GM21423 (cell line): ENCODE results near the gene WDR49.
"Not testable (repeated sequence)": the region's sequence is repeated elsewhere in the genome, so short reads cannot be mapped to it uniquely, and the experiment has no call there.

Experiments used
- ATAC-seq: cut with Tn5 transposase; IDR thresholded peaks from one replicate; pipeline ENCODE4 v1.9.1; 2021; ENCODE audit warnings: mild to moderate bottlenecking, moderate library complexity; ENCODE audit not compliant: unreplicated experiment

Gene WDR49

DNA sequence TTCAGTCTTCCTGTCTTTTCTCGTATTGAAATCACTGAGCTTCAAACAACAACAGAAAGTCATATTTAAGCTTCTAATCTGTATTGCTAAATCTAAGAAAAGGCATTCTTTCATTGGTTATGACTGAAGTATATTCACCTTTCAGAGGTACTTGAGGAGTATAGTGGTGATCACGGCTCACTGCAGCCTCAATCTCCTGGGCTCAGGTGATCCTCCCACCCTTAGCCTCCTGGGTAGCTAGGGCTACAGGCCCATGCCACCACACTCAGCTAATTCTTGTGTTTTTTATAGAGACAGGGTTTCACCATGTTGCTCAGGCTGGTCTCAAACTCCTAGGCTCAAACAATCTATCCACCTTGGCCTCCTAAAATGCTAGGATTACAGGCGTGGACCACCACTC is 38.7 kb downstream of the WDR49 start:
- ATAC-seq: no peak

DNA sequence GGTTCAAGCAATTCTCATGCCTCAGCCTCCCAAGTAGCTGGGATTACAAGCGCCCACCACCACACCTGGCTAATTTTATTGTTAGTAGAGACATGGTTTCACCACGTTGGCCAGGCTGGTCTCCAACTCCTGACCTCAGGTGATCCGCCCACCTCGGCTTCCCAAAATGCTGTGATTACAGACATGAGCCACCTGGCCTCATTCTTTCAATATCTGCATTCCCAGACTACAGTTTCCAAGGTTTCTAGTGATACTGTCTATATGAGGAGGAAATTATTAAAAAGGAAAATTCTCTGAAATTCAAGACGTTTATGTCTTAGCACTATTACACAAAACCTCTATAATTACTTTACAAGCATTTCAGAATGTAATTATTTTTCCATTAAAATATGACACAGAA is 39.5 kb downstream of the WDR49 start:
- ATAC-seq: not testable (repeated sequence)

DNA sequence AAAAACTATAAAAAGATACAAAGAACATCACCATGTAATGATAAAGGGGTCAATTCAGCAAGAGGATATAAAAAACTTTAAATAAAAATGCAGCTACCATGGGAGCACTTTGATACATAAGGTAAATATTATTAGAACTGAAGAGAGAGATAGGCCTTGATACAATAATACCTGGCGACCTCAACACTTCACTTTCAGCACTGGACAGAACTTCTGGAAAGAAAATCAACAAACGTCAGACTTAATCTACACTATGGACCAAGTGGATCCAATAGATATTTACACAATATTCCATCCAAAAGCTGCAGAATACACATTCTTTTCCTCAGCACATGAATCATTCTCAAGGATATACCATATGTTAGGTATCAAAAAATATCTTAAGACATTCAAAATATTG is 42.0 kb downstream of the WDR49 start:
- no peak for ATAC-seq

DNA sequence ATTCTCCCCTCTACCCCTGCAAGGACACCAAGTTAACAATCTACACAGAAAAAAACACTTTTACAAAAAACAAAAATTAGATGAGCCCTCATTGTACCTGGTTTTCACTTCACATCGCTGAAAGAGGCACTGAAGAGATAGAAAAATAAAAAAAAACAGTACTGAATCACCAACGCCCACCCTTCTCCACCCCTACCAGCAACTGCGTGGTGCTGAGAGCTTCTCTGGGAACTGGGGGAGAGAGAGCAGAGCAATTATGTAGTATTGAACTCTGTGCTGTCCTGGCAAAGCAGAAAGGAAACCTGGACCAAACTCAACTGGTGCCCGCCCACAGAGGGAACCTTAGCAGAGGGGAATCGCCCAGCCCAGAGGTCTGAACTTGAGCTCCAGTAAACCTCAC is 44.6 kb downstream of the WDR49 start:
- ATAC-seq: no peak

DNA sequence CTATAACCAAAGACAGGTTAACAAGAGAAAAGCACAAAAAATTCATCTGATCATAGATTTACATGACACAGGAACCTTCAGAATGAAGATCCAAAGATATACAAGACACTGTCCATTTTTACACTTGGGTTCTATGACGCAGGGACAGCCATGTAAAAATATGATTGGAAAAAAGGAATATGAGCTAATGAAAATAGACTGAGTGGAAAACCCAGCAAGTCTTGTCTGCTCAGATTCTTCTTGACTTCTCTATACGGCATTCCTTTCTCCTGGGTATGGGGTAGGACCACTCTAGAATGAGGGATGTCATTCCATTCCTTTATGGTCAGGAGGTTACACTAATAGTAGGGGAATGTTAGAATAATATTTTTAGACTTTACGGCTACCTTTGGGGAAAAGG is 46.9 kb downstream of the WDR49 start:
- ATAC-seq: no peak

DNA sequence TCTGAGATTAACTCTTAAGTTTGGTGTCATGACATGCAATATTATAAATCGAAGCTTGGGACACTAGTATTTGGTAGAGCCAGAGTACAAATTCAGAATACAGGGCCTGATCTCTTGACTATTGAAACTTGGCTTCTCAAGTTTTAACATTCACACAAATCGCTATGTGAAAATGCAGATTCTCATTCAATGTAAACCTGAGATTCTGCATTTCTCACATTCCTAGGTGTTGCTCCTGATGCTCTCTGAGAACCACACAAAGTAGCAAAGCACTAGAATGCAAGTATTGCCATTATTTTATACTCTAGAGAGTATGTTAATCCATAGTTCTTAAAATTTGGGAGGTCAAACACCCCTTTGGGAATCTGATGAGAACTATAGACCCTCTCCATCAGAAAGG is 47.9 kb downstream of the WDR49 start:
- ATAC-seq: no peak

DNA sequence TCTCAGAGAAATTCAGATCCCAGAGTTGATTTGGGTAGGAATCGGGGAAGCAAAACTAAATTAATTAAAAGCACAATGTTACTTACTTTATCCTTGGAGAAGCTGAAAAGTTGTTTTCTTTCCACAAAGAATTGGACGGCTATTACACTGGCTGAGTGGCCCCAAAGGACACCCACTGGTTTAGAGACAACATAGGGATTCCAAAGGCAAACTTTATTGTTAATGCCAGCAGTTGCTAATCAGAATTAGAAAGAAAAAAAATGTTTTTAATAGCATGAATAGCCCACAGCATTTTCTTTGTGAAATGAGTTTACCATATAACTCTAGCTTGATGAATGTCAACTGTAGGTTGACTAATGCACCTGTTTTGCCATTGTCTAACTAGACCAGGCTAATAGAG is 51.7 kb downstream of the WDR49 start:
- ATAC-seq: no peak

DNA sequence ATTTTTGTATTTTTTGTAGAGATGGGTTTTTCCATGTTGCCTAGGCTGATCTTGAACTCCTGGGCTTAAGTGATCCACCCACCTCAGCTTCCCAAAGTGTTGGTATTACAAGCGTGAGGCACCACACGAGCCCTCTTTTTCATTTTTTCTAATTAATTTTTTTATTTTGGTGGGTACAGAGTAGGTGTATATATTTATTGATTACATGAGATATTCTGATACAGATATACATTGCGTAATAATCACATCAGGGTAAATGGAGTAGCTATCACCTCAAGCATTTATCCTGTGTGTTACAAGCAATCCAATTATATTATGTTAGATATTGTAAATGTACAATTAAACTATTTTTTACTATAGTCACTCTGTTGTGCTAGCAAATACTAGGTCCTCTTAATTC is 66.1 kb downstream of the WDR49 start:
- ATAC-seq: no peak

DNA sequence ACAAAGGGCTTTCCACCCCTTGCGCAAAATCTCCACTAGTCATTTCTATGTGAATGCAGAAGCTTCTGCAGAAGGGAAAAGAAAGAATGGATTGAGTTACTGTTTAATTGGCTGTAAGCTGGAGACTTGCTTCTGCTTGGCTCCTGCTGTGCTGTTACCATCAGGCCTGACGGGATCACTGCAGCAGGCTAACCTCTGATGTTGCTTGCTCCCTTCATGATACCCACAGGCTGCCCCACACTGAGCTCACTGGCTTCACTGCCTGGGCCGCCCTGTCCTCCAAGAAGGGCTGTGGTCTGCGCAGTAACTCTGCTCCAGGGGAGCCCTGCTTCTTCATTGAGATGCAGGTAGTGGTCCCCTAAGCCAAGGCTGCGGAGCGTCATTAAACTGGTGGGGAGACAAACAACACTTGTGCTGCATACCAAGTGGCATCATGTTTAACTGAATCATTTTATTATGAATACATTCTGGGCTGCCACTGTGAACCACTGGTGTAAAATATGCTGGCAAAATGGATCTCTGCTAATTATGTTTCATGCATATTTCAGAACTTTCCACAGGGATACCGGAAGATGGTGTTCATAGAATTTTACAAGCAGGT is 78.6 kb downstream of the WDR49 start:
- no peak for ATAC-seq

DNA sequence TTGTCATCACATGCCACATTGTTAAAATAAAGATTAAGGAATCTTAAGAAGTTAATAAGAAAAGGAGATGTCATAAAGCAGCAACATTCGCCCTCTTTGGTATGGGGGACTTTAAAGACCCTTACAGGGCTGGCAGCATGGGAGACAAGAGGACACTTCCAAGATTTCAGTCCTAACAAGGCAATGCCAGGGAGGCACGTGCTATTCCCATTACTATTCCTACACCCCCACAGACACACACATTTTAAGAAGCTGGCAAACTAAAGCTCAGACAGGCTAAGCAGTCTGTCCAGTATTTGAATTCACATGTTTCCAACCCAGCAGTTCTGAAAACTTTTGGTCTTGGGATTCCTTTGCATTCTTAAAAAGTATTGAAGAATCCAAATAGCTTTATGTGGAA is 80.8 kb downstream of the WDR49 start:
- no peak for ATAC-seq

DNA sequence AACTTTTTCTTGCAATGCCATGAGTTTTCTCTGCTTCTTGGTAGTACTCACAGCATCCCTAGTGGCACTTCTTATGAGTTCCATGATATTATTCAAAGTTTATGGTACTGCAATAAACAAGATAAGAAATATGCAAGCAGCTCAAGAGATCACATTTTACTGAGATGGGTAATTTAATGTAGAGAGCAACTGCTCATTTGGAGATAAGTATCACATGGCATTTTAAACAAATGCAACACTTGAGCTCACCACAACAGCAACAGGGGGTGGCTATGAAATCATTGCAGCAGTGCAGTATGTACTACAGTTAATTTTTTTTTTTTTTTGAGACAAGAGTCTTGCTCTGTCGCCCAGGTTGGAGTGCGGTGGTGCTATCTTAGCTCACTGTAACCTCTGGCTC is 85.1 kb downstream of the WDR49 start:
- no peak for ATAC-seq

DNA sequence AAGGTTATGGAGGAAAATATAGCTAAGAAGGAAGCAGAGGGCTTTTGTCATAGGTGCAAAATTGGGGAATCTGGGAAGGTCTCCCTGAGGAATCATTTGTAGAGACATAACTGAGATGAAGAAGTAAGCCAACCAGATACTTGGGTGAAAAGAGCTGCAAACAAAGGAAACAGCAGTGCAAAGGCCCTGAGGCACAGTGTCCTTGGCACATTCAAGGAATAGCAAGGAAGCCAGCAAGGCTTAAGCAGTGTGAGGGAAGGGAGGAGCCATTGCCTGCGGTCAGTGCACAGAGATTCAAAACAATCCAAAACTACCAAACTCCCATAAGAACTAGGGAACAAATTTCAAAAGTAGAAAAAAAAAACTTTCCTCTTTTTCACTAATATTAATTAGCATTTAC is 88.3 kb downstream of the WDR49 start:
- ATAC-seq: no peak

DNA sequence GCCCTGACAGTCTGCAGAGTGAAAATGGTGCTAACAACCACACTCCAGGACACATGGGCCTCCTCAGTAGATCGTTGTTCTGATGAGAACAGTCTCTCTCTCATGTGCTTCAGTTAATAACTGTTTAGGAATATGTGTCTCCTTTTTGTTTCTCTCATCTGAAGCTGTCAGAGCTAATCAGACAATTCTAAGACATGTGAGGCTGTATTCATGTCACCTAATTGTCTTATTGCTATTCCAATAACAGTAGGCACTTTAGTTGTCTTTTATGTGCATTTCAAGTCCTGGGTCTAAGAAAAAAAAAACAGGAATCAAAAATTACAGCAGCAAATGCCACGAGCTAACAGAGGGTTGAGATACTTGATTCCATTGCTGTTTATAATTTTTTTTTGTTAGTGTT is 89.1 kb downstream of the WDR49 start:
- no peak for ATAC-seq

DNA sequence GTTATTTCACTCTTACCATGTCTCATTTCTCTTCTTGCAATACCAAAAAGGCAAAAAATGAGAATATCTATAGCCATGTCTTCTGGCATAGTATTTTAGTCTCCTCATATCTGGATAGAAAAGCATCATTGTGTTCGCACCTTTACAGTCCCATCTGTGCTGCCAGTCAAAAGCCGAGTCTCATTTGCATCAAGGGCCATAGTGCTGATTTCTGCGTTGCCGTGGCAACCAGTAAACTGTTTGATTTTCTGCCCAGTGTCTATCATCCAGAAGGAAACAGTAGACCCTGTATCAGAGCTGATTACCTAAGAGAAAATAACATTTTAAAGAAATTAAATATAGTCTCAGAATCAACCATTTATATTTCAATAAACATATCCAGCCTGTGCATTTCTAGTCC is 93.8 kb downstream of the WDR49 start:
- ATAC-seq: no peak

DNA sequence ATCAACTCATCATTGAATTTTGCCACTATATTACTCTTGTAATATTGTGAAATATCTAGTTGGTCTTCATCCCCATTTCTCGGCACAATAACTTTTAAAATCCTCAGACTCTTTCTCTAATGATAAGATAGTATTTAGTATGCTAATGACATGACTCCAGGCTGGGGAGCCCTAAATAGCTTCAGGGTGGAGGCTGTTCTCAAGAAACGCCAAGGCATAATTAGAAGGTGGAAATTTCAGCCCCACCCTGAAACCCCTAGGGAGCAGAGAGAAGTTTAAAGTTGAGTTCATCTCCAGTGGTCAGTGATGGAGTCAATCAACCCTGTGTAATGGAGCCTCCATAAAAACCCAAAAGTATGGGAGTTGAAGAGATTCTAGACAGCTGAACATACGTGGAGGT is 98.8 kb downstream of the WDR49 start:
- no peak for ATAC-seq

DNA sequence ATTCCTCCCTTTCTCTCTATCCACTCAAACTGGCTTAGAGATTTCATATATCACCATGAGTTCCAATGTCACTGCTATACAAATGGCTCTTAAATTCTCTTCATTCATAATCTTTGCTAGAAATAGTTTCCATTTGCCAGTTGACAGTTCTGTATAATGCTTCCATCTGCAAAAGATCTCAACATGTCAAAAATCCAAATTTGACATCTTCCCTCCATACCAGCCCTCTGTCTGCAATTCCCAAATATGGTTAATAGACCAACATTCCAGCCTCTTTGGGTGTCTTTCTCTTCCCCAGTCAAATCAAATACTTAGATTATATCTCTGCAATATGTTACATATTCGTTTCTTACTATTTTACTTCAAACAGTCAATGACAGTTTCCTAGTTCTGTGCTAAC is 115.7 kb downstream of the WDR49 start:
- ATAC-seq: no peak

DNA sequence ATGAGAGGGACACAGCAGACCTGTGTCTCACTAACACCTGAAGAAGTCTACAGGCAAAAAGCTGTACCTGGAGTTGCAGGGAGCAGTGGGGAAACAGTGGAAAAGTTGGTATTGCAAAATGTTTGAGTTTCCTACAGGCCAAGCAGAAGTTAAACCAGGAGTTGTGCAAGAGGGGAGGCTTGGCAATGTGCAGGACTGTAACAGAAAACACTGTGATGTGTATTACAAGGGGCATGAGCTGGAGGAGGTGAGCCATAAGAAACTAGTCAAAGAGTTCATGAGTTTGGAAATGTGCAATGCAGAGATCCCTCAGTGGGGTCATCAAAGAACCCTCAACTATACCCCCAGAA is 132.8 kb downstream of the WDR49 start:
- no peak for ATAC-seq

DNA sequence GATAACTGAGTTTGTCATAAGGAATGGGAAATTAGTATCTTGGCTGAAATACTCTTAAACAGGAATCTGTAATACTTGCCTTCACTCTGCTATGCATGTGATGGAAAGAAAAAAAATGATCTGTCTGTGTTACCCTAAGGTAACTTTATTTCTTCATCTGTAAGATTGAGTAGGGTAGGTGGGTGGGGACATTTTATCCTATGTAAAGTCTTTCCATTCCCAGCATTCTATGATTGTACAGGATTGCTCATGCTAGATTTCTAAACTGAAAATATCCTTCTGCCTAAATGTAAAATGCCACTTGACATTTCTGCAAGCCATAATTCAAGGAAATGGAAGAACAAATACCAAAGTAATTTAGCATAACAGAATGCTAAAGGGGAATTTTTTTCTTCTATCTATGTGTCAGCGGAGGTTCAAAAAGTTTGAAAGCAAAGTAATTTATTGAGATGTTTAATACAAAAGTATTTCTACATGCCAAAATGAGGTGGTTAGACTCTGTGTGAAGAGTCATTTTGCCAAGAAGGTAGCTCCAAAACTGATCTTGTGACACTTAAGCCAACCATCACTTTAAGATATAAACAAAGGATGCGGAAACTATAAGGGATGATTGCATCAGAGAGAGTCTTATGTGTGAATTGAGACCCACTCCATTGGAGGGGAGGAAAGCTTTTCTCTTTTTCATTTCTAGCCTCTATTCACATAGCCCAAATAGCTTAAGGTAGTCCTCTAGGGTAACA is 133.3 kb downstream of the WDR49 start:
- ATAC-seq: no peak

DNA sequence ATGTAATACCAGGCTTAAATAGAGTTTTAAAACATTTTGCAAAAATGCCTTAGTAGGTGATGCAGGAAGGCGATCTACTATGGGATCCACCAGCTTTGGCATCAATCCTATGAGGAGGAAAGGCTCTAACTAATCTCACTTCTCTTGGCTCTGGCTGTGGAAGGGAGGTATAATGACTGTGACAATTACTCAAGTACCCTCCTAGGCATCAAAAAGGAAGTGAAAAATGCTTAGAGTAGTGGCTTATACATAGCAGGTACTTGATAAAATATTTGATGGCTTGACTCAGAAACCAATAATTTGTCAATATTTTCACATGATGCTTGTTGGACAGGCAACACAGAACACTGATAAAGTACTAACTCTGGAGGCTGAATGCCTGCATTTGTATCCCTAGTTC is 145.8 kb downstream of the WDR49 start:
- no peak for ATAC-seq

DNA sequence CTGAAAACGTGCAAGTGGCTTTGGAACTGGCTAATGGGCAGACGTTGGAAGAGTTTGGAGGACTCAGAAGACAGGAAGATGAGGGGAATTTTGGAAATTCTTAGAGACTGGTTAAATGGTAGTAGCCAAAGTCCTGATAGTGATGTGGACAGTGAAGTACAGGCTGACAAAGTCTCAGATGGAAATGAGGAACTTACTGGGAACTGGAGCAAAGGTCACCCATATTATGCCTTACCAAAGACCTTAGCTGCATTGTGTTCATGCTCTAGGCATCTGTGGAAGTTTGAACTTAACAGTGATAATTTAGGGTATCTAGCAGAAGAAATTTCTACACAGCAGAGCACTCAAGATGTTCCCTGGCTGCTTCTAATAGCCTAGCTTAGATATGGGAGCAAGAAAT is 151.3 kb downstream of the WDR49 start:
- ATAC-seq: no peak

DNA sequence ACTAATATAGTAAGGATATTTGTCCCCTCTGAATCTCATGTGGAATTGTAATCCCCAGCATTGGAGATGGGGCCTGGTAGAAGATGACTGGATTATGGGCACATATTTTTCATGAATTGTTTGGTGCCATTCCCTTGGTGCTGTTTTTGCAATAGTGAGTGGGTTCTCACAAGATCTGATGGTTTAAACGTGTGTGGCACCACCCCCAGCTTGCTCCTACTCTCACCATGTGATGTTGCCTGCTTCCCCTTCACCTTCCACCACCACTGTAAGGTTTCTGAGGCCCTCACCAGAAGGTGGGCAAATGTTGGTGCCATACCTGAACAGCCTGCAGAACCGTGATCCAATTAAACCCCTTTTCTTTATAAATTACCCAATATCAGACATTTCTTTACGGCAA is 151.8 kb downstream of the WDR49 start:
- no peak for ATAC-seq

DNA sequence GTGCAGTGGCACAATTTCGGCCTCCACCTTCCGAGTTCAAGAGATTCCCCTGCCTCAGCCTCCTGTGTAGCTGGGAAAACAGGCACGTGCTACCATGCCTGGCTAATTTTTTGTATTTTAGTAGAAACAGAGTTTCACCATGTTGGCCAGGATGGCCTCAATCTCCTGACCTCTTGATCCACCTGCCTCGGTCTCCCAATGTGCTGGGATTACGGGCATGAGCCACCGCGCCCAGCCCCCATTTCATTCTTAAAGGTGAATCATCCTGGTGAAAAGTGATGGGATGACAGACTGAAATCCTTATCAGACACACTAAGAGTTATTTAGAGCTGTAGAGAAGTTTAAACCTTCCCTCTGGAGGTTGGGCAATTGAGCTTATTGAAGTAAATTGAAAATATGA is 155.8 kb downstream of the WDR49 start:
- ATAC-seq: no peak

DNA sequence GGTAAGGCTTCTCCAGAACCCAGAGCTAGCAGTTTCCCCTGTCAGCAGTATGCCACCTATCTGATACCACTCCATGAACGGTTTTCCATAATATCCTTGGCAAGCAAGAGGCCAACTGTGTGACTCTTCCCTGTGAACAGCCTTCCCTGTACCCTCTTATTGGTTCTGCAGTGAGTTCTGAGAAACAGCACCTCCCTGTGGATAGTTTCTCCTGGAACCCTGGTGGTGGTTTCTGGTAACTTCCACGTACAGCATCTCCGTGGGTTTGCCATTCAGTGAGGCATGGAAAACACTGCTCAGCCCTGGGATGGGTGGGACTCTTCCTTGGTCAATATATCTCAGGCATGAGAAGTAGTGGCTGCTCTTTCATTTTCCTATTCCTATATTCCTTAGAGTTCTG is 160.5 kb downstream of the WDR49 start:
- ATAC-seq: no peak
